ENCODE results near the gene DLGAP4.

DLGAP4 gene

DNA sequence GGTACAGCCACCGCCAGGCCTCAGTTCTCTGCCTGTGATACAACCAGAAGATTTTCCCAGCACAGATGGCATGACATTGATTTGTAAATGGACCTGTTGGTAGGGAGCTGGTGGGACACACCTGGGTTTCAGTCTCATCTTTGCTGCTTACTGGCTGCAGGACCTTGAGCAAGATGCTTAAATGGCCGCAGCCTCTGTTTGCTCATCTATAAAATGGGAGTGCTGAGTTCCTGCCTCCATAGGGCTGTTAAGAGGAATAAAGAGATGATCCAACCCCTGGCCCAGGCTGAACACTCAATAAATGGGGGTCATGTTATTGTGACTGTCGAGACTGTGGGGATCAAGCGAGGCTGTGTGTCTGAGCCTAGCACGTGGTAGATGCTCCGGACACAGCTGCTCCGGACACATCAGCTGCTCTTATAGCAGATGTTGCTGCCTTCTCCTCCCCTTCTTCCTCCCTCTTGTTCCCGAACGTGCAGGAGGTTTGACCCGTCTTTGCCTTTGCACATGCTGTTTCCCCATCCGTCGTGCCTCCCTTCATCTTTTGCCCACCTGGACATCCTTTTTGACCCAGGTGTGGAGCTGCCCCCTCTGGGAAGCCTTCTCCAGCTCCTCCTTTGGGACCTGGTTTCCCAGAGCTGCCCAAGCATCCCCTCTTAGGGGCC lies 29.2 kb downstream of the DLGAP4 start:
- CTCF ChIA-PET, result interaction anchor here (1.1 kb wide), 1 partner anchor 104 kb away, joined by 3 read pairs; no protein-coding TSS in a partner anchor
- no peak for DNase-seq (ENCODE audit: low read depth, low spot score)

DNA sequence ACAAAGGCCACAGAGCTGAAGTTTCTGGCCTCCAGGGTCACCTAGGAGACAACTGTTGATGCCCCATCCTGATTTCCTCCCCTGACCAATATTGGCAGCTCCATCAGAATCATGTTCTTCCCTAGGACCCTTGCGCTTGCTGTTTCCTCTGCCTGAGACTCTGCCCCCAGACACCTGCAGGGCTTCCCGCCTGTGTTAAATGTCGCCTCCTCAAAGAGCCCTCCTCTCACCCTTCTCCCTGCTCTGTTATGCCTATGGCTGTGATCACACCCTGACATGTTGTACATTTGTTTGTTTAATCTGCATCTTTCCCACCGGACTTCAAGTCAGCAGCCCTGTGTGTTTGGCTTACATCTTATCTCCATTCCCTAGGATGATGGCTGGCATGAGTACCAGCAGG lies 30.1 kb downstream of the DLGAP4 start:
- TF ChIP-seq, protein P1, sequence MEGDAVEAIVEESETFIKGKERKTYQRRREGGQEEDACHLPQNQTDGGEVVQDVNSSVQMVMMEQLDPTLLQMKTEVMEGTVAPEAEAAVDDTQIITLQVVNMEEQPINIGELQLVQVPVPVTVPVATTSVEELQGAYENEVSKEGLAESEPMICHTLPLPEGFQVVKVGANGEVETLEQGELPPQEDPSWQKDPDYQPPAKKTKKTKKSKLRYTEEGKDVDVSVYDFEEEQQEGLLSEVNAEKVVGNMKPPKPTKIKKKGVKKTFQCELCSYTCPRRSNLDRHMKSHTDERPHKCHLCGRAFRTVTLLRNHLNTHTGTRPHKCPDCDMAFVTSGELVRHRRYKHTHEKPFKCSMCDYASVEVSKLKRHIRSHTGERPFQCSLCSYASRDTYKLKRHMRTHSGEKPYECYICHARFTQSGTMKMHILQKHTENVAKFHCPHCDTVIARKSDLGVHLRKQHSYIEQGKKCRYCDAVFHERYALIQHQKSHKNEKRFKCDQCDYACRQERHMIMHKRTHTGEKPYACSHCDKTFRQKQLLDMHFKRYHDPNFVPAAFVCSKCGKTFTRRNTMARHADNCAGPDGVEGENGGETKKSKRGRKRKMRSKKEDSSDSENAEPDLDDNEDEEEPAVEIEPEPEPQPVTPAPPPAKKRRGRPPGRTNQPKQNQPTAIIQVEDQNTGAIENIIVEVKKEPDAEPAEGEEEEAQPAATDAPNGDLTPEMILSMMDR (IDR thresholded peaks at IDR 0.05; ENCODE audit: insufficient read depth, low read length, missing control alignments), result no peak
- no peak for DNase-seq (ENCODE audit: low read depth, low spot score)
- POLR2A ChIA-PET, result no interaction called here
- CTCF ChIA-PET, result no interaction called here
- H3K4me3 ChIP-seq (ENCODE audit: low read depth, low read length), result no peak overlapping the region

More for the DNA sequence above, 29.2 kb downstream of the DLGAP4 start:
- H3K4me3 ChIP-seq (ENCODE audit: low read depth, low read length), result no peak overlapping the region
- TF ChIP-seq, protein P1 (IDR thresholded peaks at IDR 0.05; ENCODE audit: insufficient read depth, low read length, missing control alignments), result no peak
- POLR2A ChIA-PET, result no interaction called here

DNA sequence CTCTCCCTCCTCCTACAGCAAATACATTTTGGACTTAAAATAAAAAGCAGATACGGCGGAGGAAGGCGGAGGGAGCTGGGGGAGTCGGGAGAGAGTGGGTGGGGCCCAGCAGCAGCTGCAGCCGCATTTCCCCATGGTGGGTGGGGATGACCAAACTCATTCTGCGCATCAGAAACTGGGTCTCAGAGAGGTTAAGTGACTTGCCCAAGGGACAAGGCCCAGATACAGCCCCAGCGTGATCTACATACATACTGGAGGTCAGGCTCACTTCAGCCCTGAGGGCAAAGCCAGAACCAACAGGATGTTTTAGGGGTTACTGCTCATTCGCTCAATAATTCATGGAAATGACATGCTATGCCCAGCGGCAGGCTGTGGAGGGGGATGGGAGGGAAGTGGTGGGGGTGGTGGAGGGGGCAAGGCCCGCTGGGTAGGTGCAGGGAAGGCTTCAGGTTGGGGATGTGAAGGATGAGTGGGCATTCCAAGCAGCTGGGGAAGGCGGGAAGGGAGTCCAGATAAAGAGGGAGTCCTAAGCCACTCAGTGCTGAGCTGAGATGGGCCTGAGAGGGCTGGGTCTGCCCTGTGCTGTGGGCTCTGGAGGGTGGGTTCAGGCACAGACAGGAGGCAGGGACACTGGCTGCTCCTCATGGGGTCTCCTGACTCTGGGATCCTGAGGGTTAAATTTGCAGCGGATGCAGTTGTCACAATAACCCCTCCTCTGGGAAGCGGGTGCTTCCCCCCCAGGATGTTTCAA lies 31.0 kb downstream of the DLGAP4 start:
- CTCF ChIA-PET, result interaction anchor here (1.1 kb wide), 1 partner anchor 100 kb away, joined by 3 read pairs; no protein-coding TSS in a partner anchor
- H3K4me3 ChIP-seq (ENCODE audit: low read depth, low read length), result no peak overlapping the region
- POLR2A ChIA-PET, result no interaction called here
- TF ChIP-seq, protein P1 (IDR thresholded peaks at IDR 0.05; ENCODE audit: insufficient read depth, low read length, missing control alignments), result no peak
- DNase-seq (ENCODE audit: low read depth, low spot score), result no peak

DNA sequence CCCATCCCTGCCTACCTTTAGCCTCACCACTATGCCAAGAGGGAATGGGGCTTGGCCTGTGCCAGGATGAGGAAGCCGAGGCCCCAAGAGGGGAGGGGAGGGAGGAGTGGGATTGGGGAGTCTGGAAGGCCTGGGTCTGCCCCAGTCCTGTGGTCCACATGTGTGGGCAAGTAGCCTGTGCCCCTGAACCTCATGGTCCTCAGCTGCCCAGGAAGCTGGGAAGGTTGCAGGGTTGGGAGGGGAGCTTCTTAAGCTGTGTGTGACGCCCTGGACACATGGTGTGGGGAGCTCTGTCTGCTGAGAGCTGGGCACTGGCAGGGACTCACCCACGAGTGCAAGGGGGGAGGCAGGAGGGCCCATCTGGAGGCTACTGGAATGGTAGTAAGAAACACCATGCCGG lies 31.7 kb downstream of the DLGAP4 start:
- no peak for DNase-seq (ENCODE audit: low read depth, low spot score)
- POLR2A ChIA-PET, result no interaction called here
- TF ChIP-seq, protein P1 (IDR thresholded peaks at IDR 0.05; ENCODE audit: insufficient read depth, low read length, missing control alignments), result no peak
- CTCF ChIA-PET, result interaction anchor here (1.1 kb wide), 1 partner anchor 100 kb away, joined by 3 read pairs; no protein-coding TSS in a partner anchor
- H3K4me3 ChIP-seq (ENCODE audit: low read depth, low read length), result no peak overlapping the region

DNA sequence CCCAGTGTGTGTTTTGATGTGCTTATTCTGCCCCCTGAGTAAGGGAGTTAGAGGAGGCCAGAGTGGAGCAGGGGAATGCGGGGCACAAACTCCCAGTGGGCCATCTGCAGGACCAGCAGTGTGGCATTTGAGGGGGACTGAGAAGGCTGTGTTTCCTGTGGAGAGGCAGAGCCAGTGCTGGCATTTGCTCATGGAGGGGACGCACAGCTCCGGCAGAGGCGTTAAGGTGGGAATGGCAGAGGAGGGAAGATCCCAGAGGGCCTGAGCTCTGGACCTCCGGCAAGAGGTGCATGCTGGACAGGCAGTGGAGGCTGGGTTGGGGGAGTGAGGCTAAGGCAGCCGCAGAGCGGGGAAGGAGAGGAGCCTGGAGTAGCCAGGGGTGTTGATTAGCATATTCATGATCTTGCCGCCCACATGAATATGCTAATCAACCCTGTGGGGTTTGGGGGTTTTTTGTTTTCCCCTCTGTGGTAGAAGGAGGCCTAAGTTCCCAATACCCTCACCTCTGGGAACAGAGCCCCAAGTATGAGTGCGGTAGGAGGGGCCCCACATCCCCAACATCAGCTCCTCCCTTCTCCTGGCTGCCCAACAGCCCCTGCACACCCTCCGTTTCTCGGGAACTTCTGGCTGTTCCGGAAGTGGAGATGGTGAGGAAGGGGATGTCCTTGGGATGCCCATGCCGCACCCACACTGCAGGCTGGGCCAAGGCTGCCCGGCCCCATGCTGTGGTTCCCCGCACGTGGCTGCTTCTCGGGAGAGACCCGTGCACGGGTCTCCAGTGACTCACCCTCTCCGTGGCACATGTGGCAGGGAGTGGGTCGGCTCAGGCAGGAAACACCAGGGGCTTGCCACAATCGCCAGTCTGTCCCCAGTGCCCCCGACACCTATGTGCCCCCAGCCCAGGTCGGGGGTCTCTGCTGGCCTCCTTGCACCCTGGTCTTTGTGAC lies 33.8 kb downstream of the DLGAP4 start:
- H3K4me3 ChIP-seq (ENCODE audit: low read depth, low read length), result no peak overlapping the region
- TF ChIP-seq, protein P1 (IDR thresholded peaks at IDR 0.05; ENCODE audit: insufficient read depth, low read length, missing control alignments), result no peak
- DNase-seq (ENCODE audit: low read depth, low spot score), result no peak
- POLR2A ChIA-PET, result no interaction called here
- CTCF ChIA-PET, result no interaction called here

All from AG04449 (cell line).